Gastrocnemius medialis (tissue), 4 donors: ENCODE data around the gene ATP6V1B1.

ENCODE experiments used
- POLR2A ChIP-seq, 2 donors: fragments of 450-650 bp; IDR thresholded peaks; one replicate each; pipeline ENCODE4 v1.6.1; 2017; ENCODE audit warnings: antibody characterized with exemption in 2 of 2, mild to moderate bottlenecking in 2 of 2, moderate library complexity in 2 of 2
- TF ChIP-seq, protein P1 (sequence below), 5 experiments: fragments of 450-650 bp in 3 of 5; fragments of 200-600 bp in 2 of 5; sonication (generic) in 2 of 5; IDR thresholded peaks in 4 of 5; conservative IDR thresholded peaks in 1 of 5; 1 replicate in 4 of 5; 2 replicates in 1 of 5; pipeline ENCODE4 v1.5.1; 2016 to 2019; ENCODE audit warnings: antibody characterized with exemption in 5 of 5, mild to moderate bottlenecking in 3 of 5, moderate library complexity in 3 of 5

- TF ChIP-seq, protein P1, sequence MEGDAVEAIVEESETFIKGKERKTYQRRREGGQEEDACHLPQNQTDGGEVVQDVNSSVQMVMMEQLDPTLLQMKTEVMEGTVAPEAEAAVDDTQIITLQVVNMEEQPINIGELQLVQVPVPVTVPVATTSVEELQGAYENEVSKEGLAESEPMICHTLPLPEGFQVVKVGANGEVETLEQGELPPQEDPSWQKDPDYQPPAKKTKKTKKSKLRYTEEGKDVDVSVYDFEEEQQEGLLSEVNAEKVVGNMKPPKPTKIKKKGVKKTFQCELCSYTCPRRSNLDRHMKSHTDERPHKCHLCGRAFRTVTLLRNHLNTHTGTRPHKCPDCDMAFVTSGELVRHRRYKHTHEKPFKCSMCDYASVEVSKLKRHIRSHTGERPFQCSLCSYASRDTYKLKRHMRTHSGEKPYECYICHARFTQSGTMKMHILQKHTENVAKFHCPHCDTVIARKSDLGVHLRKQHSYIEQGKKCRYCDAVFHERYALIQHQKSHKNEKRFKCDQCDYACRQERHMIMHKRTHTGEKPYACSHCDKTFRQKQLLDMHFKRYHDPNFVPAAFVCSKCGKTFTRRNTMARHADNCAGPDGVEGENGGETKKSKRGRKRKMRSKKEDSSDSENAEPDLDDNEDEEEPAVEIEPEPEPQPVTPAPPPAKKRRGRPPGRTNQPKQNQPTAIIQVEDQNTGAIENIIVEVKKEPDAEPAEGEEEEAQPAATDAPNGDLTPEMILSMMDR (IDR thresholded peaks at IDR 0.05 in 4 of 5, conservative IDR thresholded peaks at IDR 0.05 in 1 of 5), result no peak
- no peak for TF ChIP-seq POLR2A (IDR thresholded peaks at IDR 0.05)
Observed at GRCh38 chr2:70988151-70988550, 52.5 kb downstream of the ATP6V1B1 start.
